ENCODE data around the gene JPH2.
"Not testable (repeated sequence)": the region's sequence is repeated elsewhere in the genome, so short reads cannot be mapped to it uniquely, and the experiment has no call there.

JPH2 gene

DNA sequence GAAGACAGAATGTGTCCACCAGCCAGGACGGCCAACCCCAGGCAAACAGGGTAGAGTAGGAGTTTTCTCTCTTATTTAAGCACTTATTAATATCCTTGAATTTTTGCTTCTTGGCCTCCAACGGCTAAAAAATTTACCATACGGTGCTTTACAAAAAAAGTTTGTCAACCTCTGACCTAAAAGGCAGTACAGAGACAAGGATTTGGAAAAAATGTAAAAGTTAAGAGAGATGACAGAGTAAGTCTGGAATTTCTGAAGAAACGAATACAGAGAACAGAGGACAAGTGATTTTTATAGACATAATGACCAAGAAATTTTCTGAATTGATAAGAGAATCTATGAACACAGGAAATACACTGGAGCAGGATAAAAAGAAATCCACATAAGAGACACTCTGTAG lies 13.4 kb upstream of the JPH2 start:
- Histone ChIP-seq H3K27ac (ENCODE audit: low read length) (no peak overlapping the region), H3K4me3 (ENCODE audit: low read length in 2 of 2) (no peak overlapping the region), H3K4me1 (ENCODE audit: control insufficient read depth, insufficient read depth, low read length) (peaks cover 11% of the 10 kb centered on the region), H3K27me3 (ENCODE audit: control insufficient read depth in 1 of 2, insufficient read depth in 2 of 2, low read length in 2 of 2) (no peaks in the 10 kb centered on the region), H3K9ac (ENCODE audit: low read length in 2 of 2) (no peak overlapping the region), H3K36me3 (ENCODE audit: control insufficient read depth in 2 of 2, insufficient read depth in 2 of 2, low read length in 2 of 2) (peaks cover 35 to 38% of the 10 kb centered on the region in 2 donors), H3K9me3 (ENCODE audit: control insufficient read depth in 2 of 2, low read length in 2 of 2) (no peaks in the 10 kb centered on the region)

- Histone ChIP-seq H3K36me3 (ENCODE audit: control insufficient read depth in 2 of 2, insufficient read depth in 2 of 2, low read length in 2 of 2) (peaks cover 34 to 37% of the 10 kb centered on the region in 2 donors), H3K4me1 (ENCODE audit: control insufficient read depth, insufficient read depth, low read length) (peaks cover 9% of the 10 kb centered on the region), H3K9ac (ENCODE audit: low read length in 2 of 2) (no peak overlapping the region), H3K27ac (ENCODE audit: low read length) (no peak overlapping the region), H3K27me3 (ENCODE audit: control insufficient read depth in 1 of 2, insufficient read depth in 2 of 2, low read length in 2 of 2) (no peaks in the 10 kb centered on the region), H3K9me3 (ENCODE audit: control insufficient read depth in 2 of 2, low read length in 2 of 2) (no peaks in the 10 kb centered on the region), H3K4me3 (ENCODE audit: low read length in 2 of 2) (no peak overlapping the region)
Observed at GRCh38 chr20:44199877-44200276, 12.9 kb upstream of the JPH2 start.

GRCh38 chr20:44198872-44199271 lies 11.9 kb upstream of the JPH2 start:
- no peak overlapping the region for H3K9ac ChIP-seq (ENCODE audit: low read length in 2 of 2)
- H3K36me3 ChIP-seq (ENCODE audit: control insufficient read depth in 2 of 2, insufficient read depth in 2 of 2, low read length in 2 of 2) = peaks cover 34 to 37% of the 10 kb centered on the region in 2 donors
- H3K27me3 ChIP-seq (ENCODE audit: control insufficient read depth in 1 of 2, insufficient read depth in 2 of 2, low read length in 2 of 2) = no peaks in the 10 kb centered on the region
- peaks cover 3% of the 10 kb centered on the region for H3K4me1 ChIP-seq (ENCODE audit: control insufficient read depth, insufficient read depth, low read length)
- no peaks in the 10 kb centered on the region for H3K9me3 ChIP-seq (ENCODE audit: control insufficient read depth in 2 of 2, low read length in 2 of 2)
- no peak overlapping the region for H3K27ac ChIP-seq (ENCODE audit: low read length)
- H3K4me3 ChIP-seq (ENCODE audit: low read length in 2 of 2) = no peak overlapping the region

DNA sequence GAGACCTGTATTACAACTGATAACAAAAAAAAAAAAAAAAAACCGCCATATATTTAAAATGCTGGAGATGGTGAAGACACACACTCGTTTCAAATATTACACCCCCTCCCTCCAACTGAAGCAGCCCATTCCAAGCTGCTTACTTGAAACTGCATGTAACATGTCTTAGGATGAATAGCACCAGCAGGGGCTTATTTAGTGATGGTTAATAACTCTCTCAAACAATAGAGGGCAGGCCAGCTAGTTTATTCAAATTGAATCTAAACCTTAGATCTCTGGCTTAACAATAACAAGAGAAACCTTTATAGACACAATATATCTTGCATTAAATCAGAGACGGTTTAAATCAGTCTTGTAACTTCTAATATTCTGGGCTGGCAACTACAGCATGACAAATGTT lies 9.3 kb upstream of the JPH2 start:
- no peak overlapping the region for H3K4me3 ChIP-seq (ENCODE audit: low read length in 2 of 2)
- H3K9me3 ChIP-seq (ENCODE audit: control insufficient read depth in 2 of 2, low read length in 2 of 2) = no peaks in the 10 kb centered on the region
- no peak overlapping the region for H3K27ac ChIP-seq (ENCODE audit: low read length)
- peaks cover 28 to 37% of the 10 kb centered on the region in 2 donors for H3K36me3 ChIP-seq (ENCODE audit: control insufficient read depth in 2 of 2, insufficient read depth in 2 of 2, low read length in 2 of 2)
- H3K9ac ChIP-seq (ENCODE audit: low read length in 2 of 2) = no peak overlapping the region
- H3K4me1 ChIP-seq (ENCODE audit: control insufficient read depth, insufficient read depth, low read length) = peaks cover 3% of the 10 kb centered on the region
- H3K27me3 ChIP-seq (ENCODE audit: control insufficient read depth in 1 of 2, insufficient read depth in 2 of 2, low read length in 2 of 2) = no peaks in the 10 kb centered on the region

GRCh38 chr20:44195605-44196004 lies 8.6 kb upstream of the JPH2 start:
- Histone ChIP-seq H3K27ac (ENCODE audit: low read length) (no peak overlapping the region), H3K27me3 (ENCODE audit: control insufficient read depth in 1 of 2, insufficient read depth in 2 of 2, low read length in 2 of 2) (no peaks in the 10 kb centered on the region), H3K9me3 (ENCODE audit: control insufficient read depth in 2 of 2, low read length in 2 of 2) (no peaks in the 10 kb centered on the region), H3K9ac (ENCODE audit: low read length in 2 of 2) (no peak overlapping the region), H3K4me3 (ENCODE audit: low read length in 2 of 2) (no peak overlapping the region), H3K36me3 (ENCODE audit: control insufficient read depth in 2 of 2, insufficient read depth in 2 of 2, low read length in 2 of 2) (peaks cover 24 to 31% of the 10 kb centered on the region in 2 donors), H3K4me1 (ENCODE audit: control insufficient read depth, insufficient read depth, low read length) (no peaks in the 10 kb centered on the region)

- no peak overlapping the region for H3K4me3 ChIP-seq (ENCODE audit: low read length in 2 of 2)
- no peak overlapping the region for H3K27ac ChIP-seq (ENCODE audit: low read length)
- no peaks in the 10 kb centered on the region for H3K9me3 ChIP-seq (ENCODE audit: control insufficient read depth in 2 of 2, low read length in 2 of 2)
- H3K9ac ChIP-seq (ENCODE audit: low read length in 2 of 2) = no peak overlapping the region
- H3K4me1 ChIP-seq (ENCODE audit: control insufficient read depth, insufficient read depth, low read length) = peaks cover 5% of the 10 kb centered on the region
- H3K36me3 ChIP-seq (ENCODE audit: control insufficient read depth in 2 of 2, insufficient read depth in 2 of 2, low read length in 2 of 2) = peaks cover 10 to 17% of the 10 kb centered on the region in 2 donors
- H3K27me3 ChIP-seq (ENCODE audit: control insufficient read depth in 1 of 2, insufficient read depth in 2 of 2, low read length in 2 of 2) = no peaks in the 10 kb centered on the region
Observed at GRCh38 chr20:44193801-44194200, 6.8 kb upstream of the JPH2 start.

GRCh38 chr20:44191640-44192039 lies 4.7 kb upstream of the JPH2 start:
- H3K4me3 ChIP-seq (ENCODE audit: low read length in 2 of 2); H3K27me3 ChIP-seq (ENCODE audit: control insufficient read depth in 1 of 2, insufficient read depth in 2 of 2, low read length in 2 of 2); H3K9ac ChIP-seq (ENCODE audit: low read length in 2 of 2); H3K27ac ChIP-seq (ENCODE audit: low read length); H3K36me3 ChIP-seq (ENCODE audit: control insufficient read depth in 2 of 2, insufficient read depth in 2 of 2, low read length in 2 of 2); H3K9me3 ChIP-seq (ENCODE audit: control insufficient read depth in 2 of 2, low read length in 2 of 2): not testable (repeated sequence)
- H3K4me1 ChIP-seq (ENCODE audit: control insufficient read depth, insufficient read depth, low read length) = peaks cover 26% of the 10 kb centered on the region

DNA sequence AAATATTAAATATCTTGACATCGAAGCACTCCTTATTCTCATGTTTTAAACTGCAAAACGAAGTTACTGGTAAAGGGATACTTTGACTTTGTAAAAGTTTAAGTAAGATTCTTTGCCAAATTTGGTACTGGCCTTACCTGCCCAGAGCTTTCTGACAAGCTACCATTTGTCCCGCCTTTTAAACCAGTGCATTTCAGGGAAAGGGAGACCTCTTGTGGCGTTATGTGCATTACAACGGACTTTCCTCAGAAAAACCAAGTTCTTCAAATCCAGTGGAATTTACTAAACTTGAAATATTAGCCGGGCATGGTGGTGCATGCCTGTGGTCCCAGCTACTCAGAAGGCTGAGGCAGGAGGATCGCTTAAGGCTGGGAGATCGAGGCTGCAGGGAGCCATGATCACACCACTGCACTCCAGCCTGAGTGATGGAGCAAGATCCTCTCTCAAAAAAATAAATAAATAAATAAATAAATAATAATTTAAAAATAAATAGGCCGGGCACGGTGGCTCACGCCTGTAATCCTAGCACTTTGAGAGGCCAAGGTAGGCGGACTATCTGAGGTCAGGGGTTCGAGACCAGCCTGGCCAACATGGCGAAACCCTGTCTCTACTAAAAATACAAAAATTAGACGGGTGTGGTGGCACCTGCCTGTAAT lies 3.3 kb upstream of the JPH2 start:
- not testable (repeated sequence) for H3K27me3 ChIP-seq (ENCODE audit: control insufficient read depth in 1 of 2, insufficient read depth in 2 of 2, low read length in 2 of 2); H3K9ac ChIP-seq (ENCODE audit: low read length in 2 of 2); H3K27ac ChIP-seq (ENCODE audit: low read length); H3K9me3 ChIP-seq (ENCODE audit: control insufficient read depth in 2 of 2, low read length in 2 of 2); H3K36me3 ChIP-seq (ENCODE audit: control insufficient read depth in 2 of 2, insufficient read depth in 2 of 2, low read length in 2 of 2); H3K4me3 ChIP-seq (ENCODE audit: low read length in 2 of 2)
- peaks cover 28% of the 10 kb centered on the region for H3K4me1 ChIP-seq (ENCODE audit: control insufficient read depth, insufficient read depth, low read length)

DNA sequence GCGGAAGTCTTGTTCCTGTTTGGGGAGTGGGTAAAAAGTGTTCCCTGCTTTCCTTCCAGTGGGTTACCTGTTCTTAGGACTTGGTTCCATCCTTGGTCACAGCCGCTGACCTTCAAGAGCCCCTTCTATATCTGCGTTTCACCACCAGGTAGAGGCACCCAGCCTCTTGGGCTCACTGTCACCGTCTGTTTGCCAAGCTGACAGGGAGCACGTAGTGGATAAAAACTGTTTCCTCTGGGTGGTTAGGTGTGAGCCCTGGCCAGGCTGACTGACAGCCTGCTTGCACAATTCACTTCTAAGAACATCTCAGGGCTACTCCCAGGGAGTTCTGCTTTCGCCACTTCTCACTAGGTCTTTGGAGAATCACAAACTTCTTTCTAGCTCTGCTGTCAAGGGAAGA lies 1.8 kb upstream of the JPH2 start:
- H3K36me3 ChIP-seq (ENCODE audit: control insufficient read depth in 2 of 2, insufficient read depth in 2 of 2, low read length in 2 of 2) = no peaks in the 10 kb centered on the region
- H3K27me3 ChIP-seq (ENCODE audit: control insufficient read depth in 1 of 2, insufficient read depth in 2 of 2, low read length in 2 of 2) = no peaks in the 10 kb centered on the region
- H3K9ac ChIP-seq (ENCODE audit: low read length in 2 of 2) = peak overlapping the region; percentile 55 to 89
- no peak overlapping the region for H3K4me3 ChIP-seq (ENCODE audit: low read length in 2 of 2)
- H3K4me1 ChIP-seq (ENCODE audit: control insufficient read depth, insufficient read depth, low read length) = peaks cover 28% of the 10 kb centered on the region
- H3K27ac ChIP-seq (ENCODE audit: low read length) = peak overlapping the region; percentile 96
- H3K9me3 ChIP-seq (ENCODE audit: control insufficient read depth in 2 of 2, low read length in 2 of 2) = no peaks in the 10 kb centered on the region

DNA sequence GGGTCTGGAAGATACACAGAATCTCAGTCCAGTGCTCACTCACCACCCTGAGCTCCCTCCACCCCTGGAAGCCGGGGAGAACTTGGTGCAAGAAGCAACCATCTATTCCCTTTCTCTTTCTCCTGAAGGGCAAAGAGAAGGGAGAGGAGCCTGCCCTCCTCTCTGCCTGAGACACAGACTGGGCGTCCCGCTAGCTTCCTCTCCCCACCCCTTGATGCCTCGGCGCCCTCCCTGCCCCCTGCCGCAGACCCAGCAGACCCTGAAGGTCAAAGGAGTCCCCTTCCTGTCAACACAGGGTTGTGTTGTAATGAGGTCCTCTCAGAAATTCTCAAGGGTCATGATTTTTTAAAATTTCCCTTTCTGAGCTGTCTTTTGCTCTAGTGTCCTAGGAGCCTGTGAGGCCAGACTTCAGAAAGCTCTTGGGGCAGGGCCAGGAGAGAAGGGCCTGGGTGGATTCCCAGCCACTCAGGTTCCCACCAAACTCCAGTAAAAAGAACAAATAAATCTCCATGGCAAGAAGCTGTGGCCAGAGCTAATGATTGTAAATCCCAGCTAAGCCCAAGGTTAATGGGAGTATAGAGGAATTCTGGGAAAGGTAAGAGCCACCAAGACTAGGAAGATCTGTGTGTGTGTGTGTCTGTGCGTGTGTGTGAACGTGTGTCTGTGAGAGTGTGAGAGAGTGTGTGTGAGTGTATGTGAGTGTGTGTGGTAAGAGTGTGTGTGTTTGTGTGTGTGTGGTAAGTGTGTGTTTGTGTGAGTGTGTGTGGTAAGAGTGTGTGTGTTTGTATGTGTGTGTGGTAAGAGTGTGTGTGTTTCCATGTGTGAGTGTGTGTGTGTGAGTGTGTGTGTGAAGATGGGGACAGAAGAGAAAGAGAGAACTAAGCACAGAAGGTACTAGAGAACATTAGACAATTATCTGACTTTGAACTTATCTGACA lies 1.1 kb upstream of the JPH2 start:
- Histone ChIP-seq H3K27ac (ENCODE audit: low read length) (peak overlapping the region; percentile 96), H3K36me3 (ENCODE audit: control insufficient read depth in 2 of 2, insufficient read depth in 2 of 2, low read length in 2 of 2) (no peaks in the 10 kb centered on the region), H3K4me3 (ENCODE audit: low read length in 2 of 2) (peak overlapping the region; percentile 86 to 94), H3K9ac (ENCODE audit: low read length in 2 of 2) (peak overlapping the region; percentile 81 to 89), H3K9me3 (ENCODE audit: control insufficient read depth in 2 of 2, low read length in 2 of 2) (no peaks in the 10 kb centered on the region), H3K4me1 (ENCODE audit: control insufficient read depth, insufficient read depth, low read length) (peaks cover 33% of the 10 kb centered on the region), H3K27me3 (ENCODE audit: control insufficient read depth in 1 of 2, insufficient read depth in 2 of 2, low read length in 2 of 2) (no peaks in the 10 kb centered on the region)

DNA sequence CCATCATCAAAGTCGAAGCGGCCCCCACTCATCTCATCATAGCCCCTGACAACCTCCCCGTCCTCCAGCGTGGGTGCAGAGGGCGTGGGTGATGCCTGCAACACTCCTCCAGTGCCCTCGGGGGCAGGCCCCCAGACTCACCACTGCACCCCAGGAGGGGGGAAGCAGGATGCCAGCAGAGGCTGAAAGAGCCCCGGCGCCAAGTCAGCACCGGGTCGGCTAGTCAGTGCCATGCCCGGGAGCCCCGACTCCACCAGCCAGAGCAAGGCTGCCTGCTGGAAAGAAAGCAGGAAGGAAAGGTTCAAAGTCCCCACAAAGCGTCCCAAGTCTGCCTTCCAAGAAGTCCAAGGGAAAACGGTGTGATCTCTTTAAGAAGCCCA lies 324 bp downstream of the JPH2 start:
- H3K4me3 ChIP-seq (ENCODE audit: low read length in 2 of 2) = peak overlapping the region; percentile 86 to 94
- no peaks in the 10 kb centered on the region for H3K9me3 ChIP-seq (ENCODE audit: control insufficient read depth in 2 of 2, low read length in 2 of 2)
- peaks cover 47% of the 10 kb centered on the region for H3K4me1 ChIP-seq (ENCODE audit: control insufficient read depth, insufficient read depth, low read length)
- no peaks in the 10 kb centered on the region for H3K36me3 ChIP-seq (ENCODE audit: control insufficient read depth in 2 of 2, insufficient read depth in 2 of 2, low read length in 2 of 2)
- peak overlapping the region; percentile 96 for H3K27ac ChIP-seq (ENCODE audit: low read length)
- no peaks in the 10 kb centered on the region for H3K27me3 ChIP-seq (ENCODE audit: control insufficient read depth in 1 of 2, insufficient read depth in 2 of 2, low read length in 2 of 2)
- H3K9ac ChIP-seq (ENCODE audit: low read length in 2 of 2) = peak overlapping the region; percentile 81 to 89

Measured in stomach smooth muscle (tissue), 2 donors.